IMR-90 (cell line): ENCODE data around the gene C1QTNF8. TPM values are rescaled to one million over a fixed set of nuclear protein-coding genes. Genes with fewer than 3 reads are reported as not detected.

Experiments
- ATAC-seq: fragments of 200-7000 bp; cut with Tn5 transposase; 2 replicates; pipeline ENCODE4 v1.9.1; 2020; ENCODE audit warnings: low read depth, mild to moderate bottlenecking, moderate library complexity
- BruUV-seq: library from RNA; stranded (reverse); fragments of 400-500 nt; replicated peaks from 2 replicates; lab custom pipeline; 2021; lab: Mats Ljungman, UMichigan
- CTCF ChIA-PET: fragments of 300-600 bp; formaldehyde crosslinking; extraction: SDS; loops from one replicate; lab custom pipeline; 2021; ENCODE audit warnings: antibody characterized with exemption; lab: Yijun Ruan, JAX
- POLR2A ChIA-PET: fragments of 300-600 bp; sonication (Branson Sonifier 250); formaldehyde crosslinking; loops from one replicate; lab custom pipeline; 2022; ENCODE audit warnings: antibody characterized with exemption; ENCODE audit not compliant: unreplicated experiment; lab: Charles Lee
- DNase-seq: peaks from one replicate; pipeline ENCODE4 v3.0.0; 2013
- H2AFZ ChIP-seq: replicated peaks from 2 replicates; pipeline ENCODE3; 2013; ENCODE audit warnings: low read length, mild to moderate bottlenecking; ENCODE audit not compliant: poor library complexity
- H2AK5ac ChIP-seq: 2 replicates; pipeline ENCODE4 v1.6.1; 2013; ENCODE audit warnings: low read depth, low read length, inconsistent platforms
- H2AK9ac ChIP-seq: replicated peaks from 2 replicates; pipeline ENCODE3; 2013; ENCODE audit warnings: mild to moderate bottlenecking, low read depth, low read length, moderate library complexity; ENCODE audit not compliant: poor library complexity
- H2BK120ac ChIP-seq: 2 replicates; pipeline ENCODE4 v1.6.1; 2013; ENCODE audit warnings: low read depth, low read length, inconsistent platforms
- H2BK15ac ChIP-seq: 3 replicates; pipeline ENCODE4 v1.6.1; 2013; ENCODE audit warnings: low read depth, low read length, inconsistent platforms
- H2BK20ac ChIP-seq: 2 replicates; pipeline ENCODE4 v1.6.1; 2013; ENCODE audit warnings: low read depth, mild to moderate bottlenecking, inconsistent platforms, low read length, moderate library complexity
- H2BK5ac ChIP-seq: 2 replicates; pipeline ENCODE4 v1.6.1; 2013; ENCODE audit warnings: mild to moderate bottlenecking, low read depth, low read length, inconsistent platforms; ENCODE audit not compliant: poor library complexity, severe bottlenecking
- H3K14ac ChIP-seq: replicated peaks from 2 replicates; pipeline ENCODE4 v1.6.1; 2013; ENCODE audit warnings: low read depth, low read length, inconsistent platforms
- H3K18ac ChIP-seq: 2 replicates; pipeline ENCODE4 v1.6.1; 2013; ENCODE audit warnings: low read depth, low read length, control low read depth
- H3K23ac ChIP-seq: 2 replicates; pipeline ENCODE4 v1.6.1; 2013; ENCODE audit warnings: low read depth, low read length, inconsistent platforms
- H3K27ac ChIP-seq: 2 replicates; pipeline ENCODE4 v1.5.1; 2013; ENCODE audit warnings: mild to moderate bottlenecking, control low read depth, low read length; ENCODE audit not compliant: insufficient read depth
- H3K27me3 ChIP-seq: 2 replicates; pipeline ENCODE4 v1.6.1; 2013; ENCODE audit warnings: low read length; ENCODE audit not compliant: control insufficient read depth, insufficient read depth
- H3K36me3 ChIP-seq: 2 replicates; pipeline ENCODE4 v1.6.1; 2013; ENCODE audit warnings: low read length, mixed read lengths; ENCODE audit not compliant: control insufficient read depth, insufficient read depth
- H3K4ac ChIP-seq: 2 replicates; pipeline ENCODE4 v1.6.1; 2013; ENCODE audit warnings: low read depth, low read length, inconsistent platforms
- H3K4me1 ChIP-seq: 2 replicates; pipeline ENCODE4 v1.6.1; 2013; ENCODE audit warnings: low read length, mixed read lengths; ENCODE audit not compliant: control insufficient read depth, insufficient read depth
- H3K4me2 ChIP-seq: 2 replicates; pipeline ENCODE4 v1.6.1; 2013; ENCODE audit warnings: low read depth, mild to moderate bottlenecking, control low read depth, low read length, moderate library complexity
- H3K4me3 ChIP-seq: 2 replicates; pipeline ENCODE4 v1.5.1; 2013; ENCODE audit warnings: low read depth, mild to moderate bottlenecking, control low read depth, low read length, moderate library complexity; ENCODE audit not compliant: insufficient read depth
- H3K56ac ChIP-seq: 2 replicates; pipeline ENCODE4 v1.6.1; 2013; ENCODE audit warnings: low read length, inconsistent platforms; ENCODE audit not compliant: insufficient read depth; ENCODE audit errors: extremely low read depth
- H3K79me1 ChIP-seq, 2 experiments: 2 replicates each; pipeline ENCODE4 v1.6.1; 2013; ENCODE audit warnings: low read length in 2 of 2, inconsistent platforms in 1 of 2, low read depth in 1 of 2
- H3K9ac ChIP-seq: 2 replicates; pipeline ENCODE4 v1.6.1; 2013; ENCODE audit warnings: low read depth, low read length, control low read depth
- H3K9me1 ChIP-seq: 2 replicates; pipeline ENCODE4 v1.6.1; 2013; ENCODE audit warnings: low read length, inconsistent platforms; ENCODE audit not compliant: insufficient read depth
- H3K9me3 ChIP-seq: 2 replicates; pipeline ENCODE4 v1.6.1; 2013; ENCODE audit warnings: low read length; ENCODE audit not compliant: control insufficient read depth, insufficient read depth
- H4K20me1 ChIP-seq: 2 replicates; pipeline ENCODE4 v1.6.1; 2013; ENCODE audit warnings: low read length, inconsistent platforms; ENCODE audit not compliant: insufficient read depth
- H4K5ac ChIP-seq: 2 replicates; pipeline ENCODE4 v1.6.1; 2013; ENCODE audit warnings: mild to moderate bottlenecking, low read depth, low read length, control low read depth
- H4K8ac ChIP-seq, 2 experiments: 2 replicates each; pipeline ENCODE4 v1.6.1; 2013; ENCODE audit warnings: low read depth in 2 of 2, low read length in 2 of 2, control low read depth in 1 of 2, inconsistent platforms in 1 of 2
- H4K91ac ChIP-seq: 2 replicates; pipeline ENCODE4 v1.6.1; 2013; ENCODE audit warnings: low read depth, low read length, inconsistent platforms; ENCODE audit not compliant: insufficient read depth
- BHLHE40 ChIP-seq: fragments of 150-350 bp; IDR thresholded peaks from 2 replicates; pipeline ENCODE4 v1.6.1; 2016; ENCODE audit warnings: mild to moderate bottlenecking, low read depth, low read length
- CEBPB ChIP-seq: IDR thresholded peaks from 2 replicates; pipeline ENCODE4 v1.6.1; 2012; ENCODE audit warnings: low read depth, low read length, improper control_type of control experiment
- CHD1 ChIP-seq: IDR thresholded peaks from 2 replicates; pipeline ENCODE4 v1.6.1; 2012; ENCODE audit warnings: low read depth, low read length, improper control_type of control experiment
- CTCF ChIP-seq: conservative IDR thresholded peaks from 2 replicates; pipeline ENCODE4 v1.5.1; 2012; ENCODE audit warnings: mild to moderate bottlenecking, low read depth, low read length, improper control_type of control experiment
- ELK1 ChIP-seq: fragments of 150-350 bp; IDR thresholded peaks from 2 replicates; pipeline ENCODE4 v1.6.1; 2016; ENCODE audit warnings: low read depth, mild to moderate bottlenecking, low read length, moderate library complexity, borderline replicate concordance
- FOS ChIP-seq: fragments of 150-350 bp; IDR thresholded peaks from 2 replicates; pipeline ENCODE4 v1.6.1; 2016; ENCODE audit warnings: low read depth, low read length
- MAFK ChIP-seq: IDR thresholded peaks from 2 replicates; pipeline ENCODE4 v1.6.1; 2012; ENCODE audit warnings: low read depth, low read length, improper control_type of control experiment
- MAZ ChIP-seq: IDR thresholded peaks from 2 replicates; pipeline ENCODE4 v1.6.1; 2012; ENCODE audit warnings: low read depth, mild to moderate bottlenecking, low read length, improper control_type of control experiment, moderate library complexity, borderline replicate concordance
- MXI1 ChIP-seq: IDR thresholded peaks from 2 replicates; pipeline ENCODE4 v1.6.1; 2012; ENCODE audit warnings: low read depth, mild to moderate bottlenecking, low read length, moderate library complexity, borderline replicate concordance
- NFE2L2 ChIP-seq: fragments of 150-350 bp; IDR thresholded peaks from 2 replicates; pipeline ENCODE4 v1.6.1; 2016; ENCODE audit warnings: low read depth, mild to moderate bottlenecking, low read length
- POLR2A ChIP-seq: IDR thresholded peaks from 2 replicates; pipeline ENCODE4 v1.6.1; 2012; ENCODE audit warnings: mild to moderate bottlenecking, low read depth, low read length
- RAD21 ChIP-seq: IDR thresholded peaks from 2 replicates; pipeline ENCODE4 v1.6.1; 2012; ENCODE audit warnings: low read length, improper control_type of control experiment
- RCOR1 ChIP-seq: IDR thresholded peaks from 2 replicates; pipeline ENCODE4 v1.6.1; 2012; ENCODE audit warnings: mild to moderate bottlenecking, low read length, improper control_type of control experiment; ENCODE audit not compliant: insufficient replicate concordance
- RFX5 ChIP-seq: IDR thresholded peaks from 2 replicates; pipeline ENCODE4 v1.8.0; 2012; ENCODE audit warnings: low read depth, mild to moderate bottlenecking, low read length, moderate library complexity
- SMC3 ChIP-seq: fragments of 150-350 bp; IDR thresholded peaks from 2 replicates; pipeline ENCODE4 v1.6.1; 2016; ENCODE audit warnings: low read depth, mild to moderate bottlenecking, antibody characterized with exemption, low read length, moderate library complexity
- USF2 ChIP-seq: fragments of 150-350 bp; IDR thresholded peaks from 2 replicates; pipeline ENCODE4 v1.6.1; 2017; ENCODE audit warnings: mild to moderate bottlenecking, antibody characterized with exemption, low read length, low read depth
- WGBS, 2 experiments: methylation state at CpG; one replicate each; pipeline versions ENCODE4 v1.1.5 to v1.1.7; 2013; ENCODE audit warnings: missing lambda C conversion rate in 2 of 2; ENCODE audit not compliant: insufficient read length in 1 of 2; ENCODE audit errors: extremely low coverage in 2 of 2; 5-methylcytosine and 5-hydroxymethylcytosine counted together
- dilution Hi-C: fragments of 300-500 bp; cut with HindIII; formaldehyde crosslinking; loops from one replicate; pipeline ENCODE4 v1.14.3; 2018; ENCODE audit warnings: low sequenced_read_pairs; ENCODE audit not compliant: unreplicated experiment
- in situ Hi-C: fragments of 300-500 bp; cut with MboI; formaldehyde crosslinking; loops from 3 replicates; pipeline ENCODE4 v1.14.3; 2019; ENCODE audit warnings: low sequenced_read_pairs, inconsistent platforms, mixed read lengths
- intact Hi-C: fragments of 100-400 bp; cut with micrococcal nuclease; formaldehyde crosslinking; loops from 2 replicates; pipeline ENCODE4 v1.10.0; 2022
- polyA plus RNA-seq, 3 experiments: library from polyadenylated mRNA; depleted of rRNA; stranded (reverse); fragments of >200 nt; gene quantifications; 2 replicates each; pipeline ENCODE4 v1.2.3, GENCODE V29; 2012; ENCODE audit warnings: low replicate concordance in 1 of 3
- total RNA-seq: library from RNA; depleted of rRNA; stranded (reverse); fragments of >200 nt; gene quantifications from 2 replicates; pipeline ENCODE4 v1.2.3, GENCODE V29; 2012

The C1QTNF8 gene
- total and polyA plus RNA-seq, 2 of the 4 experiments (the other 2 are of a cell fraction) = not detected

- intact Hi-C loops = no loop called here
- Histone ChIP-seq H2AK9ac (no peak overlapping the region), H2AFZ (no peak overlapping the region), H2BK15ac (no peak overlapping the region), H3K79me1 (no peaks in the 10 kb centered on the region), H3K4me3 (no peak overlapping the region), H3K9me1 (no peaks in the 10 kb centered on the region), H4K91ac (no peak overlapping the region), H3K27me3 (peaks cover 23% of the 10 kb centered on the region; the same call in 1 of the 2 replicates), H3K4me1 (no peaks in the 10 kb centered on the region), H4K8ac (no peak overlapping the region), H2BK20ac (no peak overlapping the region), H2BK120ac (no peak overlapping the region), H3K27ac (no peak overlapping the region), H3K4me2 (no peak overlapping the region), H3K9ac (no peak overlapping the region), H3K36me3 (no peaks in the 10 kb centered on the region), H3K56ac (no peak overlapping the region), H3K23ac (no peak overlapping the region), H2BK5ac (no peak overlapping the region), H3K4ac (no peak overlapping the region), H3K18ac (no peak overlapping the region), H4K5ac (no peak overlapping the region), H2AK5ac (no peak overlapping the region), H3K14ac (no peak overlapping the region), H3K9me3 (no peaks in the 10 kb centered on the region), H4K20me1 (no peaks in the 10 kb centered on the region)
- no peak for ATAC-seq
- dilution Hi-C loops = no loop called here
- DNase-seq = no peak
- WGBS, 2 experiments = 66% methylated on average over 3 of the region's 19 CpGs; no CpG with 5 or more reads in 1 of the 2 experiments
- in situ Hi-C loops = no loop called here
- POLR2A ChIA-PET = no interaction called here
- TF ChIP-seq SMC3 (no peak), RCOR1 (no peak), POLR2A (no peak), CHD1 (no peak), FOS (no peak), MXI1 (no peak), RFX5 (no peak), MAFK (no peak), CTCF (no peak), NFE2L2 (no peak), MAZ (no peak), CEBPB (no peak), BHLHE40 (no peak), ELK1 (no peak), USF2 (no peak), RAD21 (no peak)
- CTCF ChIA-PET = no interaction called here
- BruUV-seq = no TSS peak
Observed at GRCh38 chr16:1119129-1119528, 23.1 kb upstream of the C1QTNF8 start.
